Neural cell (in vitro differentiated cells): ENCODE results near the gene APBA2. TPM values are rescaled to one million over a fixed set of nuclear protein-coding genes. Genes with fewer than 3 reads are reported as not detected.

Experiments used
- H2AFZ ChIP-seq: fragments of 200-600, 300-800 bp; sonication (generic), shearing (Covaris generic); 2 replicates; pipeline ENCODE4 v1.6.0; 2014; ENCODE audit warnings: low read depth, mild to moderate bottlenecking, antibody characterized with exemption, low read length, moderate library complexity
- H3F3A ChIP-seq: fragments of 200-600 bp; shearing (Covaris generic); 2 replicates; pipeline ENCODE4 v1.6.1; 2016; ENCODE audit warnings: mild to moderate bottlenecking, moderate library complexity, mixed read lengths, antibody characterized with exemption, low read length; ENCODE audit not compliant: insufficient read depth, poor library complexity, severe bottlenecking
- H3K27ac ChIP-seq: fragments of 200-600, 300-800 bp; sonication (generic), shearing (Covaris generic); 2 replicates; pipeline ENCODE4 v1.5.1; 2014; ENCODE audit warnings: mild to moderate bottlenecking, low read length, moderate library complexity
- H3K27me3 ChIP-seq: fragments of 300-800, 200-600 bp; sonication (generic), shearing (Covaris generic); 2 replicates; pipeline ENCODE4 v1.6.0; 2014; ENCODE audit warnings: mild to moderate bottlenecking, low read depth, low read length, moderate library complexity; ENCODE audit not compliant: insufficient read depth
- H3K36me3 ChIP-seq: fragments of 300-800, 200-600 bp; sonication (generic), shearing (Covaris generic); 2 replicates; pipeline ENCODE4 v1.5.1; 2014; ENCODE audit warnings: mild to moderate bottlenecking, antibody characterized with exemption, low read length, moderate library complexity; ENCODE audit not compliant: insufficient read depth
- H3K4me2 ChIP-seq: fragments of 300-800, 200-600 bp; sonication (generic), shearing (Covaris generic); 2 replicates; pipeline ENCODE4 v1.6.0; 2014; ENCODE audit warnings: mild to moderate bottlenecking, low read length
- H3K4me3 ChIP-seq: fragments of 300-800, 200-600 bp; sonication (generic), shearing (Covaris generic); 2 replicates; pipeline ENCODE4 v1.5.1; 2014; ENCODE audit warnings: mild to moderate bottlenecking, low read length, moderate library complexity
- H3K79me2 ChIP-seq: fragments of 200-600 bp; shearing (Covaris generic); replicated peaks from 2 replicates; pipeline ENCODE4 v1.6.0; 2014; ENCODE audit warnings: mild to moderate bottlenecking, low read length, moderate library complexity; ENCODE audit not compliant: insufficient read depth
- H3K9ac ChIP-seq: fragments of 300-800, 200-600 bp; sonication (generic), shearing (Covaris generic); 2 replicates; pipeline ENCODE4 v1.6.1; 2016; ENCODE audit warnings: mild to moderate bottlenecking, low read length, mixed read lengths
- H3K9me2 ChIP-seq: fragments of 200-600 bp; shearing (Covaris generic); 2 replicates; pipeline ENCODE4 v1.6.1; 2016; ENCODE audit warnings: mild to moderate bottlenecking, low read length, mixed read lengths; ENCODE audit not compliant: insufficient read depth
- H3K9me3 ChIP-seq: fragments of 200-600, 300-800 bp; sonication (generic), shearing (Covaris generic); 2 replicates; pipeline ENCODE4 v1.6.1; 2016; ENCODE audit warnings: mild to moderate bottlenecking, mixed run types, low read length, moderate library complexity, mixed read lengths
- H4K20me1 ChIP-seq: fragments of 200-600 bp; shearing (Covaris generic); 2 replicates; pipeline ENCODE4 v1.6.1; 2016; ENCODE audit warnings: mild to moderate bottlenecking, mixed run types; ENCODE audit not compliant: insufficient read depth
- CTCF ChIP-seq: fragments of 450-650 bp; IDR thresholded peaks from 2 replicates; pipeline ENCODE4 v1.5.1; 2014; ENCODE audit warnings: antibody characterized with exemption, mild to moderate bottlenecking, moderate library complexity; ENCODE audit not compliant: poor library complexity, severe bottlenecking
- EP300 ChIP-seq: fragments of 450-650 bp; conservative IDR thresholded peaks from 2 replicates; pipeline ENCODE4 v1.6.1; 2014; ENCODE audit warnings: antibody characterized with exemption, mild to moderate bottlenecking, moderate library complexity; ENCODE audit not compliant: poor library complexity, severe bottlenecking
- EZH2 ChIP-seq: fragments of 200-600, 300-800 bp; shearing (Covaris generic), sonication (generic); IDR thresholded peaks from 2 replicates; pipeline ENCODE4 v1.6.1; 2014; ENCODE audit warnings: antibody characterized with exemption, low read length, borderline replicate concordance, mild to moderate bottlenecking; ENCODE audit not compliant: insufficient read depth, poor library complexity, severe bottlenecking
- MXI1 ChIP-seq: fragments of 450-650 bp; conservative IDR thresholded peaks from 2 replicates; pipeline ENCODE4 v1.6.1; 2014; ENCODE audit warnings: antibody characterized with exemption, mild to moderate bottlenecking; ENCODE audit not compliant: poor library complexity, severe bottlenecking
- POLR2AphosphoS5 ChIP-seq: IDR thresholded peaks from 2 replicates; pipeline ENCODE4 v1.6.1; 2012
- RAD21 ChIP-seq: fragments of 450-650 bp; conservative IDR thresholded peaks from 2 replicates; pipeline ENCODE4 v1.6.1; 2014; ENCODE audit warnings: antibody characterized with exemption, mild to moderate bottlenecking, moderate library complexity
- REST ChIP-seq: IDR thresholded peaks from 2 replicates; pipeline ENCODE4 v1.6.1; 2012; ENCODE audit warnings: borderline replicate concordance
- SMC3 ChIP-seq: fragments of 450-650 bp; conservative IDR thresholded peaks from 2 replicates; pipeline ENCODE4 v1.6.1; 2014; ENCODE audit warnings: antibody characterized with exemption, mild to moderate bottlenecking, moderate library complexity; ENCODE audit not compliant: poor library complexity
- TAF1 ChIP-seq: IDR thresholded peaks from 2 replicates; pipeline ENCODE4 v1.6.1; 2012; ENCODE audit warnings: low read depth
- polyA plus RNA-seq: library from polyadenylated mRNA; depleted of rRNA; stranded (reverse); fragments of >200 nt; gene quantifications from 2 replicates; pipeline ENCODE4 v1.2.3, GENCODE V29; 2014

The APBA2 gene
- polyA plus RNA-seq, 1 donor from 2014 or later: 134 TPM

- no peak overlapping the region for H3K27ac ChIP-seq
- no peaks in the 10 kb centered on the region for H3K27me3 ChIP-seq
- no peak overlapping the region for H2AFZ ChIP-seq
- H3K4me3 ChIP-seq: peak overlapping the region; percentile 30
- no peaks in the 10 kb centered on the region for H3K79me2 ChIP-seq
- H4K20me1 ChIP-seq: no peaks in the 10 kb centered on the region
- H3K9me2 ChIP-seq: no peaks in the 10 kb centered on the region
- H3K4me2 ChIP-seq: no peak overlapping the region
- no peaks in the 10 kb centered on the region for H3K36me3 ChIP-seq
- TF ChIP-seq REST: no peak
- no peak for TF ChIP-seq SMC3
- TF ChIP-seq EZH2: no peak
- no peak for TF ChIP-seq RAD21
- no peak for TF ChIP-seq POLR2AphosphoS5
- no peak overlapping the region for H3K9ac ChIP-seq
- H3K9me3 ChIP-seq: no peaks in the 10 kb centered on the region
- no peaks in the 10 kb centered on the region for H3F3A ChIP-seq
Observed at GRCh38 chr15:29062179-29062591, 176.4 kb downstream of the APBA2 start.

GRCh38 chr15:29062626-29063025 is 176.9 kb downstream of the APBA2 start:
- no peak for TF ChIP-seq EP300
- TF ChIP-seq POLR2AphosphoS5: no peak
- no peak for TF ChIP-seq EZH2
- no peak for TF ChIP-seq TAF1
- TF ChIP-seq SMC3: no peak
- TF ChIP-seq CTCF: no peak
- TF ChIP-seq REST: no peak
- TF ChIP-seq MXI1: no peak
- no peak for TF ChIP-seq RAD21
- Histone ChIP-seq H2AFZ (no peak overlapping the region), H3K27ac (no peak overlapping the region), H3K79me2 (no peaks in the 10 kb centered on the region), H3K36me3 (no peaks in the 10 kb centered on the region), H3K9me2 (no peaks in the 10 kb centered on the region), H3K4me3 (peak overlapping the region; percentile 30), H3K9me3 (no peaks in the 10 kb centered on the region), H3K9ac (no peak overlapping the region), H3K27me3 (no peaks in the 10 kb centered on the region), H3K4me2 (no peak overlapping the region), H4K20me1 (no peaks in the 10 kb centered on the region), H3F3A (no peaks in the 10 kb centered on the region)
